GM12865 (cell line): ENCODE results near the gene RARS2.
A peak's percentile ranks its signal among the peaks of the same experiment; 100 is the strongest.
"Not testable (repeated sequence)": the region's sequence is repeated elsewhere in the genome, so short reads cannot be mapped to it uniquely, and the experiment has no call there.

Source experiments
- DNase-seq: peaks from one replicate; pipeline ENCODE4 v3.0.0; 2010; ENCODE audit warnings: low read depth
- H3K4me3 ChIP-seq: 2 replicates; pipeline ENCODE4 v1.5.1; 2011; ENCODE audit warnings: mild to moderate bottlenecking, low read depth, low read length, control low read depth
- CTCF ChIP-seq: IDR thresholded peaks from 2 replicates; pipeline ENCODE4 v1.5.1; 2011; ENCODE audit warnings: low read length, control low read depth, low read depth, inconsistent platforms; ENCODE audit not compliant: insufficient read depth; ENCODE audit errors: missing control alignments

The RARS2 gene

DNA sequence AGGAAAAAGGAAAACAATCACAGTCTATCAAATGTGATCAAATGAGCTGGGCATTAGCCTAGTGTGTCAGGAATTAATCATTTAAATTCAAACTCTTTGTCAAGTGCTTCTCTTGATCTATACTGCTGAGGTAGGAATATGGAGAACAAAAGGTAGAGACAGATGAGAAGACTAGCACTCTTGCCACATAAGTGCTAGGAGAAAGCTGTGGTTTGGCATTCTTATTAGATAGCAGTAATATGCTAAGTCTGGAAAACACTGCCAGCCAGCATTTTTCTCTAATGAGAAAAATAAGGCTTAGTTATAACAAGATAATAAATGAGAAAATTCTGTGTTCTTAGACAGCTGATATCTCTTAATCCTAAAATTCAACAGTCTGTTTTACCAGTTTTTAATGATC, 39.1 kb upstream of the RARS2 start:
- no peak overlapping the region for H3K4me3 ChIP-seq
- TF ChIP-seq CTCF = no peak
- no peak for DNase-seq

GRCh38 chr6:87628424-87628823, 38.6 kb upstream of the RARS2 start:
- no peak for TF ChIP-seq CTCF
- peak; percentile 6 for DNase-seq
- H3K4me3 ChIP-seq = no peak overlapping the region

DNA sequence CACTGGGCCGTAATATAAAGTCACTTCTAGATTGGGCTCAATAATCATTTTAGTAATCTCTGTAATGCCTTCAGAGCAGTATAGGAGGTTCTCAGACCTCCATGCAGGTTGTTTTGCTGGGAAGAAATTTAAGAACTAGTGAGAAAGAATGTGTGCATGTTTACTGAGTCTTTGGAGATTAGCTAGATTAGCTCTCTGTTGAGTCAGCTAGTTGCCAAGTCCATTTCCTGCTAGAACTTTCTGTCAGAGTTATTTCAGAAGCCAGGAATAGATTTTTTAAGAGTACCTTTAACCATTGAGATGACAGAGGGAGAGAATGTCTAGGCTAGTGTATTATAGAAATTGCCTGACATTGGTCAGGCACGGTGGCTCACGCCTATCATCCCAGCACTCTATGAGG, 33.5 kb upstream of the RARS2 start:
- no peak overlapping the region for H3K4me3 ChIP-seq
- no peak for TF ChIP-seq CTCF
- no peak for DNase-seq

- no peak overlapping the region for H3K4me3 ChIP-seq
- no peak for DNase-seq
- no peak for TF ChIP-seq CTCF
These were observed 28.7 kb upstream of the RARS2 start for GRCh38 chr6:87618531-87618930.

GRCh38 chr6:87617405-87617804, 27.6 kb upstream of the RARS2 start:
- no peak for TF ChIP-seq CTCF
- no peak for DNase-seq
- no peak overlapping the region for H3K4me3 ChIP-seq

DNA sequence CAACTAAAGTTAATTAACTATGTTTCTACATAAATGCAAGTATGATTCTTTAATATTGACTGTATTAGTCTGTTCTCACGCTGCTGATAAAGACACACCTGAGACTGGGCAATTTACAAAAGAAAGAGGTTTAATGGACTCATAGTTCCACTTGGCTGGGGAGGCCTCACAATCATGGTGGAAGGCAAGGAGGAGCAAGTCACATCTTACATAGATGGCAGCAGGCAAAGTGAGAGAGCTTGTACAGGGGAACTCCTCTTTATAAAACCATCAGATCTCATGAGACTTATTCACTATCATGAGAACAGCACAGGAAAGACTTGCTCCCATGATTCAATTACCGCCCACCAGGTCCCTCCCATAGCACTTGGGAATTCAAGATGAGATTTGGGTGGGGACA, 23.2 kb upstream of the RARS2 start:
- H3K4me3 ChIP-seq, DNase-seq: not testable (repeated sequence)

- no peak for DNase-seq
- H3K4me3 ChIP-seq = no peak overlapping the region
- TF ChIP-seq CTCF = no peak
These were observed 19.0 kb upstream of the RARS2 start for GRCh38 chr6:87608802-87609201.

GRCh38 chr6:87606199-87606598, 16.4 kb upstream of the RARS2 start:
- no peak overlapping the region for H3K4me3 ChIP-seq
- DNase-seq = no peak
- no peak for TF ChIP-seq CTCF
